ENCODE data around the gene ETV5. TPM values are rescaled to one million over a fixed set of nuclear protein-coding genes. Genes with fewer than 3 reads are reported as not detected.

ETV5 gene
- total RNA-seq, 4 donors from 2014 or later: 1.9 to 12.2 (median 4.0) TPM; not detected in 1

DNA sequence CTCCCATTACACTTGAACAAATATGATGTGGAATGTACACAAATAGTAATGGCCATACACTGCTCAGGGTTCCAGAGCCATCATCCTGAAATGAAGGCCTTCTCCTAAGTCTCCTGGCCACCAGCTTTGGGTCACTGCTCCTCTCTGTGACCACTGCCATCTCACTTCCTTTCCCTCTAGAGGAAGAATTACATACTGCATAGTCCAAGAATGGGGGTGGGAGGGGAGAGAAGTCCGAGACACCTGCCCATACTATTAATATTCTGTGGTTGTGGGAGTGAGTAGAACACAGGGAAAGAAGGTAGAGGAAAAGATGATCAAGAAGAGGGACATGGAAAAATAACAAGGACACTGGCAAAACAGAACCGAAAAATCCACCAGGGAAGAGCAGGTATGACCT is 20.6 kb downstream of the ETV5 start:
- in situ Hi-C loops (cut with MboI; ENCODE audit: low pct_ligation_motif_present in 1 of 4, low pct_unique_long_range_greater_than_20kb in 1 of 4, low sequenced_read_pairs in 3 of 4) (no loop called here), intact Hi-C loops (cut with DNase I; ENCODE audit: low total_unique reads) (no loop called here)
- TF ChIP-seq, protein P1, sequence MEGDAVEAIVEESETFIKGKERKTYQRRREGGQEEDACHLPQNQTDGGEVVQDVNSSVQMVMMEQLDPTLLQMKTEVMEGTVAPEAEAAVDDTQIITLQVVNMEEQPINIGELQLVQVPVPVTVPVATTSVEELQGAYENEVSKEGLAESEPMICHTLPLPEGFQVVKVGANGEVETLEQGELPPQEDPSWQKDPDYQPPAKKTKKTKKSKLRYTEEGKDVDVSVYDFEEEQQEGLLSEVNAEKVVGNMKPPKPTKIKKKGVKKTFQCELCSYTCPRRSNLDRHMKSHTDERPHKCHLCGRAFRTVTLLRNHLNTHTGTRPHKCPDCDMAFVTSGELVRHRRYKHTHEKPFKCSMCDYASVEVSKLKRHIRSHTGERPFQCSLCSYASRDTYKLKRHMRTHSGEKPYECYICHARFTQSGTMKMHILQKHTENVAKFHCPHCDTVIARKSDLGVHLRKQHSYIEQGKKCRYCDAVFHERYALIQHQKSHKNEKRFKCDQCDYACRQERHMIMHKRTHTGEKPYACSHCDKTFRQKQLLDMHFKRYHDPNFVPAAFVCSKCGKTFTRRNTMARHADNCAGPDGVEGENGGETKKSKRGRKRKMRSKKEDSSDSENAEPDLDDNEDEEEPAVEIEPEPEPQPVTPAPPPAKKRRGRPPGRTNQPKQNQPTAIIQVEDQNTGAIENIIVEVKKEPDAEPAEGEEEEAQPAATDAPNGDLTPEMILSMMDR (IDR thresholded peaks at IDR 0.05): no peak
- TF ChIP-seq POLR2A (IDR thresholded peaks at IDR 0.05): no peak
- no peak for TF ChIP-seq POLR2AphosphoS5 (IDR thresholded peaks at IDR 0.05)
- no peak for TF ChIP-seq EP300 (IDR thresholded peaks at IDR 0.05; ENCODE audit: low read depth)
- 79 to 98% methylated on average over 2 of the region's 2 CpGs for WGBS, 2 donors (ENCODE audit: low coverage in 1 of 2)
- Histone ChIP-seq H3K27me3 (no peaks in the 10 kb centered on the region), H3K36me3 (no peaks in the 10 kb centered on the region), H3K27ac (no peak overlapping the region), H3K9me3 (no peaks in the 10 kb centered on the region), H3K4me3 (no peak overlapping the region), H3K4me1 (no peaks in the 10 kb centered on the region)
- no peak for DNase-seq

DNA sequence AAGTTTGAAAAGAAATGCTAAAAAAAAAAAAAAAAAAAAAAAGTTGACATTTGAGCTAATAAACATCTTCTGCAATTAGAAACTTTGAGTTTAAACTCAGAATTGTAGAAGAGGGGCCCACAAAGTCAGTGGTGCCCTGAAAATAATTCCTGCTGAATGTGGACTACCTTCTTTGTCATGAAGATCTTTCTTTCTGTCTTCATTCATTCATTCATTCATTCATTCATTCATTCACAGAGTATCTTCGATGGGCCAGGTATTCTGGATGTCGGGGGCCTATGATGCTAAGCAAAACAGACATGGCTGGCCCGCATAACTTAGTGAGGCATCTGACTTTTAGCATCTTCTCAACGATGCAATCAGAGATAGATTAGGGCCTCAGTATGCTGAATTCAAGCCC is 24.6 kb downstream of the ETV5 start:
- in situ Hi-C loops (cut with MboI; ENCODE audit: low pct_ligation_motif_present in 1 of 4, low pct_unique_long_range_greater_than_20kb in 1 of 4, low sequenced_read_pairs in 3 of 4): no loop called here

DNA sequence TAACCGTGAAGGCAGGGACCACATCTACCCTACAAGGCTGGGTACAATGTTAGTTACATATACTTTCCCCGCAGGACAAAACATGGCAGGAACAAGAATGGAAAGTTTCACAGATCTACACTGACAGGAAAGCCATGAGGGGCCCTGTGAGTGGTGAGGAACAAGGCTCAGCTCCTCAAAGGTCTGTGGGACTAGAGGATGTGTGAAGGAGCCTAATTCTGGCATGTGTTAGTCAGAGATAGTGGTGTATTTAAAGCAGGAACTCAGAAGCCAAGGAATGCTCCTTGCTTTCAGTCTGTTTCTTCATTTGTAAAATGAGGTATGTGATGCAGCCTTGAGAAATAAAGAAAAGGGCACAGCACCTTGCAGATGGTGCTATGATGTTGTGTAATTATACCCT is 25.1 kb downstream of the ETV5 start:
- no peaks in the 10 kb centered on the region for H3K36me3 ChIP-seq
- in situ Hi-C loops (cut with MboI; ENCODE audit: low pct_ligation_motif_present in 1 of 4, low pct_unique_long_range_greater_than_20kb in 1 of 4, low sequenced_read_pairs in 3 of 4) (no loop called here), intact Hi-C loops (cut with DNase I; ENCODE audit: low total_unique reads) (no loop called here)
- DNase-seq: no peak
- WGBS, 2 donors (ENCODE audit: low coverage in 1 of 2): 89 to 93% methylated on average over 2 of the region's 2 CpGs
- no peak overlapping the region for H3K4me3 ChIP-seq
- H3K27me3 ChIP-seq: no peaks in the 10 kb centered on the region
- no peaks in the 10 kb centered on the region for H3K4me1 ChIP-seq
- H3K27ac ChIP-seq: no peak overlapping the region
- no peaks in the 10 kb centered on the region for H3K9me3 ChIP-seq
- no peak for TF ChIP-seq POLR2AphosphoS5 (IDR thresholded peaks at IDR 0.05)

More for the DNA sequence above, 24.6 kb downstream of the ETV5 start:
- DNase-seq: no peak
- H3K9me3 ChIP-seq: no peaks in the 10 kb centered on the region
- H3K4me3 ChIP-seq: no peak overlapping the region
- no peaks in the 10 kb centered on the region for H3K36me3 ChIP-seq
- intact Hi-C loops (cut with DNase I; ENCODE audit: low total_unique reads): no loop called here
- no peak for TF ChIP-seq EP300 (IDR thresholded peaks at IDR 0.05; ENCODE audit: low read depth)
- TF ChIP-seq POLR2A (IDR thresholded peaks at IDR 0.05): no peak
- TF ChIP-seq, protein P1 (IDR thresholded peaks at IDR 0.05): no peak
- H3K27me3 ChIP-seq: no peaks in the 10 kb centered on the region
- H3K27ac ChIP-seq: no peak overlapping the region
- 91 to 93% methylated on average over 2 to 4 of the region's 4 CpGs for WGBS, 2 donors (ENCODE audit: low coverage in 1 of 2)
- H3K4me1 ChIP-seq: no peaks in the 10 kb centered on the region

DNA sequence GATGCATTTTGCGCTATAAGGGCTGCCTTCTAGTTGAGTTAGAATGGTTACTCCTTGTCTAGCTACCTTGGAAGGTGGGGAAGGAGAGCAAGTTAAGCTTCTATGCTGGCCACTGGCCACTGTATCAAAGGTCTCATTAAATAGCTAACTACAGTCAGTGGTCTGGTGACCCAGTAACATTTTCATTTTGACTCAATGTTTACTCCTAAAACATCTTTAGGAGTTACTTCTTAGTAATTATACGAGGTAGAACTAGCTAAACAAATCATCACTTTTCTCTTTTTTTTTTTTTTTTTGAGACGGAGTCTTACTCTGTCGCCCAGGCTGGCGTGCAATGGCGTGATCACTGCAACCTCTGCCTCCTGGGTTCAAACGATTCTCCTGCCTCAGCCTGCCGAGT is 26.7 kb downstream of the ETV5 start:
- in situ Hi-C loops (cut with MboI; ENCODE audit: low pct_ligation_motif_present in 1 of 4, low pct_unique_long_range_greater_than_20kb in 1 of 4, low sequenced_read_pairs in 3 of 4): no loop called here
- 81 to 88% methylated on average over 3 to 8 of the region's 8 CpGs for WGBS, 2 donors (ENCODE audit: low coverage in 1 of 2)
- no peak for DNase-seq

DNA sequence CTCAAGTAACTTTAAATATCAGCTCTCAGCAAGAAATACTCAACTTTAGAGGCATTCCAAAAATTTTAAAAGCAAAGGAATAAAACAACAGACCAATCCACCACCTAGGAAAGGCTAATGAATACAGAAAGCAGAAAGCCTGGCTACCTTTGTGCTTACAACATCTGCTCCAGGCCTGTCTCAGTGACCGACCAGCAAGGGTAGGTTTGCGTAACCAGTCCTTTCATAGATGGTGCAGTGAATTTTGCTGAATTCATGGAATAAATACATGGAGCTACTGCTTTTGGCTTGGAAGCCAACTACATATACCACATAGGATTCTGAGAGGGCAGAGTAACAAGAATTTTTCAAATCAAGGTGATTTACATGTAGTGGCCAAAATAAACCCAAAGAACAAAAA is 27.2 kb downstream of the ETV5 start:
- H3K27me3 ChIP-seq: no peaks in the 10 kb centered on the region
- TF ChIP-seq POLR2A (IDR thresholded peaks at IDR 0.05): no peak
- TF ChIP-seq EP300 (IDR thresholded peaks at IDR 0.05; ENCODE audit: low read depth): no peak
- TF ChIP-seq, protein P1 (IDR thresholded peaks at IDR 0.05): no peak
- no peak for TF ChIP-seq POLR2AphosphoS5 (IDR thresholded peaks at IDR 0.05)
- DNase-seq: no peak
- in situ Hi-C loops (cut with MboI; ENCODE audit: low pct_ligation_motif_present in 1 of 4, low pct_unique_long_range_greater_than_20kb in 1 of 4, low sequenced_read_pairs in 3 of 4): no loop called here
- H3K27ac ChIP-seq: no peak overlapping the region
- WGBS, 2 donors (ENCODE audit: low coverage in 1 of 2): 98% methylated on average over 2 of the region's 2 CpGs; no CpG with 5 or more reads in 1 of the 2 donors
- intact Hi-C loops (cut with DNase I; ENCODE audit: low total_unique reads): no loop called here
- H3K36me3 ChIP-seq: no peaks in the 10 kb centered on the region
- no peak overlapping the region for H3K4me3 ChIP-seq
- no peaks in the 10 kb centered on the region for H3K4me1 ChIP-seq
- no peaks in the 10 kb centered on the region for H3K9me3 ChIP-seq

More for the DNA sequence above, 26.7 kb downstream of the ETV5 start:
- Histone ChIP-seq H3K4me3 (no peak overlapping the region), H3K9me3 (no peaks in the 10 kb centered on the region), H3K27ac (no peak overlapping the region), H3K4me1 (no peaks in the 10 kb centered on the region), H3K27me3 (no peaks in the 10 kb centered on the region), H3K36me3 (no peaks in the 10 kb centered on the region)
- no peak for TF ChIP-seq EP300 (IDR thresholded peaks at IDR 0.05; ENCODE audit: low read depth)
- no peak for TF ChIP-seq POLR2AphosphoS5 (IDR thresholded peaks at IDR 0.05)
- no peak for TF ChIP-seq POLR2A (IDR thresholded peaks at IDR 0.05)
- intact Hi-C loops (cut with DNase I; ENCODE audit: low total_unique reads): no loop called here

Data from transverse colon (tissue), 4 donors.